GM18508 (cell line): ENCODE measurements around the gene APOA1.

ENCODE experiments used
- ATAC-seq: cut with Tn5 transposase; IDR thresholded peaks from one replicate; pipeline ENCODE4 v1.9.1; 2021; ENCODE audit warnings: moderate number of reproducible peaks; ENCODE audit not compliant: insufficient read depth, unreplicated experiment

The APOA1 gene

DNA sequence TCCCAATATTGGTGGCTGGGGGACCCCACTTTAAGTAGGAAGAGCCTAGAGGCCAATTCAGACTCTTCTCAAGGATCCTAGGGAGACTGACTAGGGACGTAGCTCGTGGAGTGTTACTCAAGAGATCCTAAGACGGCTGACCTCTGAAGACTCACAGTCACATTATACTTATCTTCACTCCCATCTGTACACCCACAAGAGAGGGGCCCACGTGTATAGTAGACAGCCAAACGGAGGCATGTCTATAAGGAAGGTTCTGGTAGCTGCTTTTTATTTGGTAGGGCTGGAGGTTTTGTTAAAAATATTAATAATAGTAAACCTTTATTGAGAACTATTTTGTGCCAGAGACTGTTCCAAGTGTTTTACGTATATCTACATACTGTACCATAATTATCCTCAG is 22.9 kb upstream of the APOA1 start:
- no peak for ATAC-seq

- no peak for ATAC-seq
Observed at GRCh38 chr11:116859175-116859574, 21.8 kb upstream of the APOA1 start.

- ATAC-seq = no peak
Observed at GRCh38 chr11:116857936-116858335, 20.5 kb upstream of the APOA1 start.

DNA sequence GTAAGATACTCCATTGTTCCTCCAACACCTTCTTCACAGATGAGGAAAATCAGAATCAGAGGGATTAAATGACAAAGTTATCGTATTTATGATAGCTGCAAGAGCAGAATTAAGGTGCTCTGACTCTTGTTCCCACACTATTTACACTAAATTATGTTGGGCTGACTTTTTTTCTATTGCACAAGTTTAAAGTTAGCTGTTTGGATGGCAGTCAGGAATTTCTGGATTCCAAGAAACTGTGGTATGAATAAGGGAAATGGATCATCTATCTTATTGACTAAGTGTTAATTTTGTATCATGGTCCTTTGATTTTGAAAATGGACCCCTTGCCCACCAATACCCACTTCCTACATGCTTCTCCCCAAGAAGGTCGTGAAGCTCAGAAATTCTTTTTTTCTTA is 19.9 kb upstream of the APOA1 start:
- no peak for ATAC-seq

DNA sequence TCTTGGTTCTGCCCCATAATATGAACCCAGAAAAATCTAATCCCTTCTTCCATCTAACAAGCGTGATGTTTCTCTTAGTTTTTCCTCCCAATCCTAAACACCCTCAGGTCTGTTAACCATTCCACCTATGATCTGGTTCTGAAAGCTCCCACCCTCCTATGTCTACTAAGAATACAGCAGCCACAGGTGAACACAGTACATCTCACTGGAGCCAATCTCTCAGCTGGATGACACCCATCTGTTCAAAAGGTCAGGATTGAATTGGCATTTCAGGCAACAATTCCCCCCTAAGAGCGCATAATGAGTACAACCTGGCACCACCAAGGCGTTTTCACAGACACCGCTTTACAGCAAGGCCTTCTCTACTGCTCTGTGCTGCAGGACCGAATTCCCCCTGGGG is 19.0 kb upstream of the APOA1 start:
- no peak for ATAC-seq

DNA sequence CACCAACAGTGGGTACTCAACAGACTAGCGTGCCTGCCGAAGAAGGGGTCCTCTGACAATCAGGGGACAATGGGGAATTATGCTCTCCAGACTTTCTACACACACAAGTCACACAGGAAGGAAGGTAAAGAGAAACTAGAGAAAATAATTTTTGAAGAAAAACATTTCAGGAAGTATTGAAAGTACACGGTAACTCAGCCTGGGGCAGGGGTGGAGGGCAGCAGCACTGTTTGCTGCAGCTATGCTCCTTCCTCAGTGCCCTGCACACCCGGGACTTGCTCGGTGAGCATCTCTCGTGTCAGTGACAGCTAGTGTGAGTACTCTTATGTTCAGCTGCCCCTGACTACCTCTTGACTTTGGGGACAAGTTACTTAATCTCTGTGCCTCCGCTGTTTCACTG is 18.0 kb upstream of the APOA1 start:
- ATAC-seq = no peak

- peak; percentile 77 for ATAC-seq
Observed at GRCh38 chr11:116853461-116854073, 16.1 kb upstream of the APOA1 start.

- ATAC-seq = no peak
Observed at GRCh38 chr11:116852261-116853031, 15.0 kb upstream of the APOA1 start.

- ATAC-seq = no peak
Observed at GRCh38 chr11:116851626-116852025, 14.2 kb upstream of the APOA1 start.

DNA sequence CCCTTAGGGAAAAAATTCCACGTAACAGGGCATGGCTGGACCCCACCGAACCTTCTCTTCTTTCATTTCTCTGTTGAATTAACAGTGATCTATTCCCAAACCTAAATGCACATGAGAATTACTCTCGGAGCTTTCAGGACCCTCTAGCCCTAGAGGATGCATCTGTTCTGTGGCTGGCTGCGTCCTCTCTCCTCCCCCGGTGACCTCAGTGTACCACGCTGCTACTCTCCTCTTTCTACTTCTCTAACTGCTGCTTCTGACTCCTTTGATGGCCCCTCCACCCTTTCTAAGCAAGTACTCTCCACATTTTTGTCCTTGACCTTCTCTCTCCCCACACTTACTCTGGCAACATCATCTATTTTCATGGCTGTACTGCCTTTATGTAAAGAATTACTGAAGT is 12.1 kb upstream of the APOA1 start:
- no peak for ATAC-seq

GRCh38 chr11:116849060-116849459 is 11.6 kb upstream of the APOA1 start:
- no peak for ATAC-seq

DNA sequence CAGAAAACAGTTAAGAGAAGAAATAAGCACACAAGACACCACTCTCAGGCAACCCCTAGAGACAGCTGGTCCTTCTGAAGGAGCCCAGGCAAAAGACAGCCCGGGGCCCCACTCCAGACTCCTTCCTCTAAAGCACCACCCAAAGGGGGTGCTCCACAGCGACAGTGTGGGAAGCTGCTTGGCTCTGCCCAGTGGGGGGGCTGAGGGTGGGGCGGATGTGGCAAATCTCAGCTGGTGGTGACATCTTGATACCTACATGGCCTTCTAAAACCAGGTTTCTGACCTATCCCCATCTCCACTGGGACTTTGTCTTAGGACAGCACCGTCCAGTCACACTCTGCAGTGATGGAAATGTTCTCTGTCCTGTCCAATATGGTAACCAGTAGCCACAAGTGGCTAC is 10.2 kb upstream of the APOA1 start:
- ATAC-seq = no peak

GRCh38 chr11:116844722-116845121 is 7.3 kb upstream of the APOA1 start:
- ATAC-seq = no peak

DNA sequence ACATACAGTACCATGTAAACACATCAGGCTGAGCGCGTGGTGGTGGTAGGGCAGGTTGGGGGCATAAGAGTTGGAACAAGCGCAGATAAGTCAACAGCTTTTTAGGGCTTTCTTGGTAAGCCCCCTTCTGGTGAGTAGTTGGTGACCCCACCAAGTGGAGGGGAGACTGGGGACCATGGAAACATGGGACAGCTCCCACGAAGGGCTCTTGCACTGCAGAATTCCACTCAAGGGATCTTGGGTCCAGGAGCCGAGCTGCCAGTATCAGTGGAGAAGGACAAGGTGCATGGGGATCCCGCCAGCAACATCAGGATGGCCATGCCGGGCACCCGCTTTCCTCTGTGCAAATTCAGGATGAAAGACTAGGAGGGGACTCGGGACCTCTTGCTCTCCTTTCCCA is 6.2 kb upstream of the APOA1 start:
- no peak for ATAC-seq

GRCh38 chr11:116842909-116843308 is 5.5 kb upstream of the APOA1 start:
- no peak for ATAC-seq

DNA sequence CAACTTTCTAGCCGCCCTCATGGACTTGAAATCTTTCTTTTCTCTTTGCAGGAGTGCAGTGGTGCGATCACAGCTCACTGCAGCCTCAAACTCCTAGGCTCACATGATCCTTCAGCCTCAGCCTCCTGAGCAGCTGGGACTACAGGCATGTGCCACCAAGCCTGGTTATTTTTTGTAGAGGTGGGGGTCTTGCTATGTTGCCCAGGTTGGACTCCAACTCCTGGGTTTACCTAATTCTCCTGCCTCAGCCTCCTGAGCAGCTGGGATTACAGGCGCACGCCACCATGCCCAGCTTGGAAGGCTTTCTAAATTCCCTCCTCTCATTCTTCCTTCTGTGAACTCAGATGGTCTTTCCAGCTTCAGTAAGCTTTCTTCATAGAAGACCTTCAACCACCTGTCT is 4.7 kb upstream of the APOA1 start:
- ATAC-seq = no peak

- no peak for ATAC-seq
Observed at GRCh38 chr11:116840746-116841296, 3.4 kb upstream of the APOA1 start.

- no peak for ATAC-seq
Observed at GRCh38 chr11:116840224-116840745, 2.9 kb upstream of the APOA1 start.

DNA sequence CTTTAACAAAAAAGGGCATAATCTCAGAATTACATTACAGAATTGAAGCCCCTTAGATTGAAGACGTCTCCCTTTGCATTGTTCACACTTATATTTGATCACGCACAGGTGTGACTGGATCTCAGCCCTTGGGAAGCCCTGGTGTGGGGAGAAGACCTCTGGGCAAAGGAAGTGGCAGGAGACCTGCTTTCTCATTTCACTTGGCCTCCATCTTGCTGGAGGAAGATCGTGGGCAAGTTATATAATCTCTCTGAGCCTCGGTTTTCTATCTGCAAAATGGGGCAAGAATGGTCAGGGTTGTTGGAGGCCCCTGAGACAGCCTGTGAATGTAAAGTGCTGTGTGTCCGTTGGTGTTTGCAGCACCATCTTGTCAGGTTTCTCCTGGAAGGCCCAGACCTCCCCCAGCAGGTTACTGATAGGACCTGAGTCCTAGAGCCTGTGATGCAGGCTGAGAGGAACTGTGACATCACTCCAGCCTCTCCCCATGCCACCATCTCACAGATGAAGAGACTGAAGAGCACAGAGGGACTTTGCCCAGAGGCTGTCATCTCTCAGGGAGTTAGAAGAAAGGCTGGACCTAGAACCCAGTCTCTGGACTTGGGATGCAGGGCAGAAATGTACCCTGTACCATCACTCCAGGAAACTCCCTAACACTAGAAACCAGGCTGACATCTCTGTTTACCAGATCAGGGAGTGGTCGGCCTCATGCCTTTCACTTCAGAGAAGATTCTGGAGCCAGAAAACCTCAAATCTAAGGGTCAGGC is 1.1 kb upstream of the APOA1 start:
- ATAC-seq = no peak

DNA sequence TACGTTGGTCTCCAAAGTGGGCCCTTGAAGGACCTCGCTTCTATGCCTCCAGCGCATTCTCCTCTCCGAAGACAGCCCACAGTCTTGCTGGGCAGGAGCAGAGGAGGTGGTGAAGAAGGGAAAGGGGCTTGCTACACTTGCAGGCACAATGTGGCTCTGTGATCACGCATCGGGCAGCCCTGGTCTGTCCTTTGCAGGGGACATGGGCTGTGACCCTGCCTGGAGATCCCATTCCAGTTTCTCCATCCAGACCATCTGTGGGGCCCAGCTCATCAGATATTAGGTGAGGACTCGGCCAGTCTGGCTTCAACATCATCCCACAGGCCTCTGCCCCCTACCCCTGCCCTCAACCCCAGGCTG is 810 bp downstream of the APOA1 start:
- no peak for ATAC-seq
